ENCODE data around the gene AQR.
"Not testable (repeated sequence)": the region's sequence is repeated elsewhere in the genome, so short reads cannot be mapped to it uniquely, and the experiment has no call there.

Gene AQR

DNA sequence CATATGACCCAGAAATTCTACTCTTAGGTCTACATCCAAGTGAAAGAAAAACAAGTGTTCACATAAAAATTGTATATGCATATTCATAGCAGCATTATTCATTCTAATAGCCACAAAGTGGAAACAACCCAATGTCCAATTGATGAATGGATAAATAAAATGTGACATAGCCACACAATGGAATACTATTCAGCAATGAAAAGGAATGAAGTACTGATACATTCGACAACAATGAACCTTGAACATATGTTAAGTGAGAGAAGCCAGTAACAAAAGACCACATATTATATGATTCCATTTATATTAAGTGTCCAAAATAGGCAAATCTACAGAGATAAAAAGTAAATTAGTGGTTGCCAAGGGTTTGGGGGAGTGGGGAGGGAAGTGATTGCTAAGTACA lies 104.0 kb downstream of the AQR start:
- no peak for DNase-seq

- no peak for DNase-seq
Observed at GRCh38 chr15:34861214-34861613, 108.3 kb downstream of the AQR start.

DNA sequence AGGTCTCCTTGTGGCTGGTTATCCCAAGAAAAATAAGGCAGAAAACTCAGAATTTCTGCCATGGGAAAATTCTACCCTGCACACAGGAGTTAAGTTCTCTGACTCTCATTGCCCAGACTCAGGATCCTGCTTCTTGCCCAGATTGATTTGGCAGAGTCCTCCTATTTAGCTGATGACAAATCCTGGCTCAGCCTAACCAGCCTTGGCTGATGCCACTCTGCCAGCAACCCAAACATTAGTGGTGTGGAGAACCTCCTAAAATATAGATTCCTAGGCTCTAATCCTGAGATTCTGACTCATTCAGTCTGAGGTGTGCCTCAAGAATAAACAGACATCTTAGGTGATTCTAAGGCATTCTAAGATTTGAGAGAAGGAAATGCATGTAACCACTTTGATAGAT lies 113.6 kb downstream of the AQR start:
- no peak for DNase-seq

DNA sequence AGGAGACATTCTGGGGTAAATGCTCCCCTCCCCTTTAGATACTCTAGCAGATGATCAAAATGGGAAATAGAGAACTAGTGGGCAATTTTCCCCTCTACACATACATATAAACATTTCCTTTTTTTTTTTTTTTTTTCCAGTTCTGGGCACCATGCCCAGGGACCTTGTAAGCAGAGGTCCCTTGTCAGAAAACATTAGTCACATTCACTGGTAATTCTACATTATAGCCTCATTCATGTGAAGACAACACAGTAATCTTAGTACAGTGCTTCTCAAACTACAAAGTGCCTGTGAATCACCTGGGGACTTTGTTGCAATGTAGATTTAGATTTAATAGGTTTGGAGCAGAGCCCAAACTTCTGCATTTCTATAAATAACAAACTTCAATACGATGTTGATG lies 114.1 kb downstream of the AQR start:
- no peak for DNase-seq

DNA sequence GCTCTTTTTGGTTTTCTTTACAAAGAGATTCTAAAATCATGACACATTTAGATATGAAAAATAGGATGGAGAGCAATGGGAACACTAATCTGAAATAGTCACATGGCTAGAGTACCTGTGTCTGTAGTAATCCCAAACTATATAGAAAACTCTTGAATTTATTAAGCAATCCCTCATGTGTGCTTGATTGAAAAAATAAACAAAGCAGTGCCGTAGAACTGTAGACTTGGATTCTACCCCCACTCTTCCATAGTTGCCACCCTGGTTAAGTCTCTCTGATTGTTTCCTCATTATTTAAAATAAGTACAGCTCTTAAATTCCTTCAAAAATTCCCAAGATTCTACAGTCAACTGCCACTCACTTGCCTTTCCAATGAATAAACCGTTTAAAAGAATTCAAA lies 115.3 kb downstream of the AQR start:
- DNase-seq, result no peak

GRCh38 chr15:34853001-34853758 lies 116.4 kb downstream of the AQR start:
- DNase-seq, result no peak

GRCh38 chr15:34851751-34852150 lies 117.8 kb downstream of the AQR start:
- no peak for DNase-seq

GRCh38 chr15:34851007-34851406 lies 118.5 kb downstream of the AQR start:
- no peak for DNase-seq

DNA sequence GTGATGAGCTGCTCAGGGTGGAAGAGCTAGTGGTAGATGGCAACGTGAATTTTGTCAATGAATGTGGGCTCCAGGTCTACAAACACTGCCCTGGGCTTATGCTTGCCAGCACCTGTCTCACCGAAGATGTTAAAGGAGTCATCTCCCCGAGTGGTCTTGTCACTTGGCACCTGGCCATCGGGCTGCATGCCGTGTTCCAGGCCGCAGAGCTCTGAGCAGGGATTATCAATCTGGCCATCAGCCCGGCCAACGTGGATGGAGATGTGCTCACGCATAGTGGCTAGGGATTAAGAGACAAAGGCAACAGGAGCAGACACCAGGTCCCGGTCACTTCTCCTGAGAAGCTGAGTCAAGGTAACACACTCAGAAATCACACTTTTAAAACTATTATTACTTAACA lies 119.4 kb downstream of the AQR start:
- no peak for DNase-seq

DNA sequence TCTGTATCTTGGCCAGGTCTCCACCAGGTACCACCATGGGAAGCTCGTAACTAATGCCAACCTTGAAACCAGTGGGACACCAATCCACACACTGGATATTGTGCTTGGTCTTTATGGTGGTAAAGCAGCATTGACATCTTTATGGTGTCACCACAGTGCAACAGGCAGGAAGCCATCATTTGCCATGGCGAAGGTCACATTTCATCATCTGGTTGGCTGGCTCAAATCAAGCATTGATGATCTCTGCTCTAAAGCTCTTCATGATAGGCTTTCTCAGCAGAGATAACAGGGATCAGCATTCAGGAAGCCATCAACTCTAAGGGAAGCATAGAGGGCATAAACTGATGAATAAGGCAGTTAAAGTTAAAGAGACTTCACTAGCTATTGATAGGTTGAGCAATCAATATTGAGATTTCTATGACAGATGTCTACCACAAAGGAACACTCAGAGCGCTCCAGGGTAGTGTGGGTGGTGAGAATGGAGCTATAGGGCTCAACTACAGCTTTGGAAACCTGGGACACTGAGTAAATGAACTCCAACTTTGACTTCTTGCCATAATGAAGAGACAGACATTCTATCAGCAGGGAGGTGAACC lies 120.1 kb downstream of the AQR start:
- DNase-seq, result no peak

DNA sequence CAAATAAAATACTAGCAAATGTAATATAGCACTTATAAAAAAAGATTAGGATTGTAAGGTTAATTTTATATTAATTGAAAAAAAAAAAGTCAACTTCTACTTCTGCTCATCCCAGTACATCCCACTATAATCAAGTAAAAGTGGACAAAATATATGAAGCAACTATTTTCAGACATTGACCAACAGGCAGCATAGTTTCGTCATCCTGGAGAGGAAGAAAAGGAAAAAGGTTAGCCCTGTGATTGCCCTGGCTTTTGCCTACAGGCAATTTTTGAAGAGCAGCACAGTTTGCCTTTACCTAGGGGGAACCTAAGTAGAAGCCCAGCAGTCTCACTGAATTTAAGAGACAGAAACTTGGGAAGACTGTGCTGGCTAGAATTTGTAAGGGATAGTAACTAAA lies 121.9 kb downstream of the AQR start:
- DNase-seq, result no peak

- DNase-seq, result no peak
Observed at GRCh38 chr15:34841262-34841725, 128.2 kb downstream of the AQR start.

GRCh38 chr15:34838282-34838681 lies 131.3 kb downstream of the AQR start:
- no peak for DNase-seq

DNA sequence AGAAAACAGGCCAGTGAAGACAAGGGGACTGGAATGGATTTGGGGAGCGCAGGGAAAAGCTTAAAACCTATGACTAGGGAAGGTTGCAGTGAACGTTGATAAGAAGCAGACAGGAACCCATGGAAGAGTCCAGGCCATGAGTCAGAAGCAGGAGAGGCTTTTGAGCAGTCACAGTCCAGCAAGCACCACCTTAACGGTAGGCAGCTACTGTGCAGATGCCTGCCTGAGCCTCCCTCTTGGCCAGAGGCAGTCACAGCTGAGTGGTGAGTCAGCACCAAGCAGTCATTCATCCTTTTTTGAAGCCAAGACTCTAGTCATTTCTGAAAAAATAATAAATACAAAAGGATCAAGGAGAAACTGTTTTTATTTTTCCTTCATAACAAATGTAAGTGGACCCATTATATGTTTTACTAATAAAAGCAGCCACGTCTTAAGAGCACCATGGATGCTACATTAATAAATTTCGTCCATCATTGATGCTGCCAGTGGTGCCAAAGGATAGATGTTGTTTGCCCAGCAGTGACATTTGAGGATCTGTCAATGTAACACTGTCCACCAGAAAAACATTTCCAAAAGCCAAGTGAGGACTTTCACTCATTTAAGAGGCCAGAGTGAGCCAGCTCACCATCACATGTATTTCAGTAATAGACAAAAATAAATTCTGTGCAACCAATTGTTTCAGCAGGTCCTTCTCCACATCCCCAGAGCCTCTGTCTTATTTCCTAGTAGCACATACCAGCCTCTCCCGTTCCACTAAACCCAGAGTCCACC lies 132.1 kb downstream of the AQR start:
- no peak for DNase-seq

GRCh38 chr15:34828145-34828911 lies 141.2 kb downstream of the AQR start:
- DNase-seq, result no peak

GRCh38 chr15:34821831-34822230 lies 147.7 kb downstream of the AQR start:
- DNase-seq, result no peak

DNA sequence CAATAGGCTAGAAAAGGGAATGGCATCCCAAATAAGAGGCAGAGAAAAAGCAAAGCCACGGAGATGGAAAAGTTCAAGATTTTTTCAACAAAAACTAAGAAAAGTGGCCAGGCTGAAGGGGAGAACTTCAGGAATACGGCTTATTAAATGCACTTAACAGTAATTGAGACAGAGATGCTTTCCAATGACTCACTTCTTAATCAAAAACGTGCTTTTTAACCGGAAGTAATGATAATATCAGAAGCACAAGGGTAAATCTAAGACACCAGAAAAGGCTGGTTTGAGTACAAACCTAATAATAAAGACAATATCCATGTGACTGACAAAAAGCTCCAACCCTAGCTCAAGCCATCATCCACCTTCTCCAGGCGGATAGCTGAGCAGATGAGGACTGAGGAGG lies 149.4 kb downstream of the AQR start:
- no peak for DNase-seq

DNA sequence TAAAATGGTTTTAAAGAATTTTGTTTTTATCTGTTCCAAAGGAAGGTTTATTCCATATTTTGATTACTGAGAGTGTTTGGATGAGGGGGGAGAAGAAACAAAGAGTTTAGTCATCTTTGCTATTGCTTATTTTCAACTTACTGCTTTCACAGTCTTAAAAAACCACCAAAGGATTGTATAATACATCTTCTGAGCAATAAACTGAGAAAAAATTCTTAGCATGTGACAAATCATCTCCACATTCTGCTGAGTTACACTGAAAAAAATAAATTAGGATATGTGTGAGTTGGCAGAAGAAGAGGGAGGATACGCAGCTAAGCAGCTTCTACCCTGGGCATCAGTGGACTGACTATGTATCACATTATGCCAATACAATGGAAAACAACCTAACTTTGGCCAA lies 151.0 kb downstream of the AQR start:
- no peak for DNase-seq

DNA sequence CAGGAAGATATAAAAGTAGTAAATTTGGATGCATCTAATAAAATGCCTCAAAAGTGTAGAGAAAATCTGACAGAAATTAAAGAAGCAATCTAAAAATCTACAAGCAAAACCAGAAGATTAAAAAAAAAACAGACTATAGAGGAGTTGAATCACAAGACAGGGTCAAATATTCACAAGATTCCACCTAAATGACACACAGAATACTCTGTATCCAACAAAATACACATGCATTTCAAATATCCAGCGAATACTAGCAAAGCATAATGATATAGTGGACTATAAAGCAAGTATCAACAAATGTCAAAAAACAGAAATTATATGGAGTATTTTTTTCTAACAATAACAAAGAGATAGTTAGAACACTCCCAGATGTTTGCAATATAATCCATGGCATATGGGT lies 153.7 kb downstream of the AQR start:
- DNase-seq, result no peak

GRCh38 chr15:34813446-34814190 lies 155.9 kb downstream of the AQR start:
- DNase-seq, result no peak

GRCh38 chr15:34812868-34813365 lies 156.6 kb downstream of the AQR start:
- not testable (repeated sequence) for DNase-seq

DNA sequence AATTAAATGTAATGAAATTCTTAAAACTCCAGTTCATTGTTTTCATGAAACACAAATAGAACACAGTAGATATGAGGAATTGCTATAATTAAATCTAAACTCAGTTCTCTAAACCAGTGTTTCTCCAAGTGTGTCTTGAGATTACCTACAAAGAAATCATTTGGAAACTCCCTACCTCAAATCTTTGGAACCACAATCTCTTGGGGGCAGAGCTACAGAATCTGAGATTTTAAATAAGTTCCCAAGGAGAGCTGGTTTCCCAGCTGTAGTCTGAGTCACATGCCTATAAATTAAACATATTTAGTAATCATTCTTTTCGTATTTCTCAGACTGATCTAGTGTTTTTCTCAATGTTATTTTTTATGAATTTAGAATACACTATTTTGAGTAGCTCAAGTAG lies 157.2 kb downstream of the AQR start:
- no peak for DNase-seq
